Measurements from ENCODE around the gene P2RY2.
"Not testable (repeated sequence)": the region's sequence is repeated elsewhere in the genome, so short reads cannot be mapped to it uniquely, and the experiment has no call there.

Gene P2RY2

DNA sequence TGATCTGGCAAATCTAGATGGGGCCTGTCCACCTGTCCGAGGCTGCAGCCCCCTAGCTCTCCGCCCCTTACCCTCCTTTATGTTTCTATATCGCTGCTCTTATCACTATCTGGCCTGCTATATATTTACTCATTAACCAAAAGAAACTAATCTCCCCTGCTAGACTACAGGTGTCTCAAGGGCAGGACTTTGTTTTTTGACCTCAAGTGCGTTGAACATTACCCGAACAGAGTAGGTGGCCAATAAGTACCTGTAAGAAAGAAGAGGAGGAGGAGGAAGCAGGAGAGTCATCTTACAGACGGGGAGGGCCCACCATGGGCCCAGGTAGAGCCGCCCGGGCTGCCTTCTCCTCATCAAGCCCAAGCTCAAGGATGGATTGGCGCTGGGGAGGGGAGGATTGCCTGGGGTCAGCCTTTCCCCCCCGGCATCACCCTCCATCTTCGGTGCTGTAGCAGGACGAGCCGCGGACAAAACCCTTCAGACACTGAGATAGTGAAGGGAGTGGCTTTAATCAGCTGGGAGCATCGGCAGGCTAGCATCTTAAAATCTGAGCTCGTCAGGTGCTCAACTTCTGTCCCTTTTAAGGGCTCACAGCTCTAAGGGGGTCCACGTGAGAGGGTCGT is 52.9 kb downstream of the P2RY2 start:
- no peak for DNase-seq (ENCODE audit: low read depth)
- H3K4me3 ChIP-seq (ENCODE audit: low read depth, low read length), result no peak overlapping the region
- TF ChIP-seq CTCF (IDR thresholded peaks at IDR 0.05; ENCODE audit: insufficient read depth, low read depth, low read length, missing control alignments), result no peak

- DNase-seq (ENCODE audit: low read depth), result peak; percentile 48
- not testable (repeated sequence) for H3K4me3 ChIP-seq (ENCODE audit: low read depth, low read length)
Observed at GRCh38 chr11:73271478-73271865, 53.4 kb downstream of the P2RY2 start.

GRCh38 chr11:73271936-73272679 is 54.0 kb downstream of the P2RY2 start, which contains the start of gene P2RY6:
Gene P2RY6 (plus strand): TSS chr11:73272338. CDS start chr11:73296519, 24,181 bp downstream.
- no peak within 1 kb of the TSS for H3K4me3 ChIP-seq (ENCODE audit: low read depth, low read length)
- no peak for TF ChIP-seq CTCF (IDR thresholded peaks at IDR 0.05; ENCODE audit: insufficient read depth, low read depth, low read length, missing control alignments)
- DNase-seq (ENCODE audit: low read depth), result peak; percentile 69

DNA sequence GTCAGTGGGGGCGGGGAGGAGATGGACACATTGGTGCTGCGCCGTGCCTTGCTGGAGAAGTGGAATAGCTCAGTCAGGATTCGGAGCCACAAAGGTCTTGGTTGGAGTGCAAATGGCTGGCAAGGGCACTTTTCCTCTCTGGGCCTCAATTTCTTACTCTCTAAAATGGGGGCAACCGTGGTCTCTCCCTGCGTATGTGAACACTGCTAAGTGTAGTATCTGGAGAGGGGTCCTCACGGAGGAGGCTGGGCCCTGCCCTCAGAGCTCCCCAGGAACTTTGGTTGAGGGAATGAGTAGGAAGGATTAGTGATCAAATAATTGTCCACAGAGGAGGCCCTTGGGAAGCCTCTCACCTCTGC is 54.6 kb downstream of the P2RY2 start:
- no peak for DNase-seq (ENCODE audit: low read depth)
- TF ChIP-seq CTCF (IDR thresholded peaks at IDR 0.05; ENCODE audit: insufficient read depth, low read depth, low read length, missing control alignments), result no peak
- H3K4me3 ChIP-seq (ENCODE audit: low read depth, low read length), result no peak overlapping the region

DNA sequence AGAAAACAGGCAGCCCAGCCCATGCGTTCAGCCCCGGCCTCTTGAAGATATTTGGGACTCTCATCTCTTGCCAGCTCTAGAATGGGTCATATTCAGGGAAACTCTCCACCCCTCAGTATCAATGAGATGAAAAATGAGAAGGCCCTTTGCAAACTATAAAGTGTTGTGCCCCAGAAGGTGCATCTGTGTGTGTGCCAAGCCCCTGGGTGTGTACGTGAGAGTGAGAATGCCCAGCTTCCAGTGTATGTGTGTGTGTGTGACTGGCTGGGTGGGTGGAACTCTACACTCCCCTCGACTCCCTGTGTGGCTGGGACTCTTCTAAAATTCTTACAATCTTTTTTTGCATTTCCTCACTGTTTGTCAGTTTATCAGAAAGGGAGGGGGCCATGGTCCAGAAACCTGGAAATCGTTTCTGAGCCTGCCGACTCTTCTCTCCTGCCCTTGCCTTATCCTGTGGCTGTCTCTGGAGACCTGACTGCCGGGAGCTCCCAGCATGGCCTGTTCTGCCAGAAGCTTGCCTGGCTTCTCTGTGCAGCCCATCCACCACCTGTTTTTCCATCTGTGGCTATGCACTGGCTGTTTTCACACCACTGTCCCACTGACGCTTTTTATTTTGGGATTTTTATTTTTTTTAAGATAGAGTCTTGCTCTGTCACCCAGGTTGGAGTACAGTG is 55.3 kb downstream of the P2RY2 start:
- H3K4me3 ChIP-seq (ENCODE audit: low read depth, low read length), result no peak overlapping the region
- no peak for DNase-seq (ENCODE audit: low read depth)
- TF ChIP-seq CTCF (IDR thresholded peaks at IDR 0.05; ENCODE audit: insufficient read depth, low read depth, low read length, missing control alignments), result no peak

- DNase-seq (ENCODE audit: low read depth); H3K4me3 ChIP-seq (ENCODE audit: low read depth, low read length): not testable (repeated sequence)
Observed at GRCh38 chr11:73274191-73274590, 56.1 kb downstream of the P2RY2 start.

GRCh38 chr11:73274722-73275380 is 56.8 kb downstream of the P2RY2 start:
- TF ChIP-seq CTCF (IDR thresholded peaks at IDR 0.05; ENCODE audit: insufficient read depth, low read depth, low read length, missing control alignments), result no peak
- no peak for DNase-seq (ENCODE audit: low read depth)
- no peak overlapping the region for H3K4me3 ChIP-seq (ENCODE audit: low read depth, low read length)

Measured in GM12865 (cell line).